ENCODE results near the gene PSORS1C1.

The PSORS1C1 gene

DNA sequence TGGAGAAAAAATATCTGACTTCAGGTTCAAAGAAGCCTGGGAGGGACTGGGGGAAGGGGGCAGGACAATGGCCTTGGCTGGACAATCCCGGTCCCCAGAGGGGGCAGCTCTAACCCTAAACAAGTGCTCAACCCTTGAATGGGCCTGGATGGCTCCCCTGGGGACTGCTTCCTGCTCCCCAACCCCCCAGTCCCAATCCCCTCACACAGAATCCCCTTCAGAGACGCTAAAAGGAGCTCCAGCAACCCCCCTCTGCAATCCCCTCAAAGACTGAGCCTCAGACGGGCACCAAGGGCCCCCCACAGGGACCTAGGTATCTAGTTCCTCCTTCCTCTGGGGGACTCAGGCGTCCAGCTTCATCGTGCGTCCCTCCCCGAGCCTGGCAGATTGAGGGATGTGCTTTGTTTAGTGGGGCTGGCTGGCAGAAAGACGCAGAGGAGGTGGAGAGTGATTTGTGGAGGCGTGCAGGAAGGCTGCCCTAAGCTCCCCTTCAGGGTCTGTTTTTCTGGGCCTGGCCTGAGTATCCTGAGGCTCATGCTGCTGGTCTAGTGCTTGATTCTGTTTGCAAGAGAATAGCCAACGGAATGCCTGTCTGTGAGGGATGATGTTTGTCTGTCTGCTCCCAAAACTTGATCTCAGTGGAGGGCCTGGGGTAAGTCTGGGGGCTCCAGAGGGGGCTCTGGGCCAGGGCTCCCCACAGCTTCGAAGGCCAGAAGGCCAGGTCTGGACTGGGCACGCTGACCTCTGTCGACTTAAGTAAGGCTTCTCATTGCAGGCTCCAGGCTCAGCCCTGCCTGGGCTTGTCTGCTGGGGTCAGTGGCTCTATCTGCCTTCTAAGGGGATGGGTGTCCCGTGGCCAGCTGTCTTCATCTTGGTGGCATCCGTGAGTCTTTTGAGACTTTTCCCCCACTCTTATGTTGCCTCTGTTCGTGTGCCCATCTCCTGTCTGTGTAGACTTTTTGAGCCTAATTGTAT, 57.6 kb downstream of the PSORS1C1 start:
- TF ChIP-seq, protein P1, sequence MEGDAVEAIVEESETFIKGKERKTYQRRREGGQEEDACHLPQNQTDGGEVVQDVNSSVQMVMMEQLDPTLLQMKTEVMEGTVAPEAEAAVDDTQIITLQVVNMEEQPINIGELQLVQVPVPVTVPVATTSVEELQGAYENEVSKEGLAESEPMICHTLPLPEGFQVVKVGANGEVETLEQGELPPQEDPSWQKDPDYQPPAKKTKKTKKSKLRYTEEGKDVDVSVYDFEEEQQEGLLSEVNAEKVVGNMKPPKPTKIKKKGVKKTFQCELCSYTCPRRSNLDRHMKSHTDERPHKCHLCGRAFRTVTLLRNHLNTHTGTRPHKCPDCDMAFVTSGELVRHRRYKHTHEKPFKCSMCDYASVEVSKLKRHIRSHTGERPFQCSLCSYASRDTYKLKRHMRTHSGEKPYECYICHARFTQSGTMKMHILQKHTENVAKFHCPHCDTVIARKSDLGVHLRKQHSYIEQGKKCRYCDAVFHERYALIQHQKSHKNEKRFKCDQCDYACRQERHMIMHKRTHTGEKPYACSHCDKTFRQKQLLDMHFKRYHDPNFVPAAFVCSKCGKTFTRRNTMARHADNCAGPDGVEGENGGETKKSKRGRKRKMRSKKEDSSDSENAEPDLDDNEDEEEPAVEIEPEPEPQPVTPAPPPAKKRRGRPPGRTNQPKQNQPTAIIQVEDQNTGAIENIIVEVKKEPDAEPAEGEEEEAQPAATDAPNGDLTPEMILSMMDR (IDR thresholded peaks at IDR 0.05; ENCODE audit: low read length, missing control alignments): no peak
- no peak for DNase-seq (ENCODE audit: low read depth)
- H3K4me3 ChIP-seq (replicated peaks; ENCODE audit: low read depth, low read length): no peak overlapping the region

DNA sequence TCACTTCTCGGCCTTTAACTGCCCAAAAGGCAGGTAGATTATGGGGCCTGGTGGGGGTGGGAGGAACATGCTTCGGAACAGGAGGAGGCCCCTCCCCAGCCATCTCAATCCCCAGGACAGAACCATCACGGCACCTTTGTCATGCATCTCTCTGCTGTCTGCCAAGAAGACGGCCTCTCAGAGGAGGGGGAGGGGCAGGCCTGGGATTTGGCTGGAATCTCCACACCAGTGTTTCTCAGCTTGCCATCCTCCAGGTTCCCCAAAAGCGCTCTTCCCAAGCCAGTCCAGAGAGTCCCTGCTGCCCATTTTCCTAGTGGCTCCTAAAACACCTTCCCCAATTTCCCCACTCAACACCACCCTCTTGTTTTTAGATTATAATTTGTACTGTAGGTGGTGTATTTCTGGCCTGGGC, 58.4 kb downstream of the PSORS1C1 start:
- TF ChIP-seq, protein P1 (IDR thresholded peaks at IDR 0.05; ENCODE audit: low read length, missing control alignments): no peak
- H3K4me3 ChIP-seq (replicated peaks; ENCODE audit: low read depth, low read length): no peak overlapping the region
- DNase-seq (ENCODE audit: low read depth): no peak

DNA sequence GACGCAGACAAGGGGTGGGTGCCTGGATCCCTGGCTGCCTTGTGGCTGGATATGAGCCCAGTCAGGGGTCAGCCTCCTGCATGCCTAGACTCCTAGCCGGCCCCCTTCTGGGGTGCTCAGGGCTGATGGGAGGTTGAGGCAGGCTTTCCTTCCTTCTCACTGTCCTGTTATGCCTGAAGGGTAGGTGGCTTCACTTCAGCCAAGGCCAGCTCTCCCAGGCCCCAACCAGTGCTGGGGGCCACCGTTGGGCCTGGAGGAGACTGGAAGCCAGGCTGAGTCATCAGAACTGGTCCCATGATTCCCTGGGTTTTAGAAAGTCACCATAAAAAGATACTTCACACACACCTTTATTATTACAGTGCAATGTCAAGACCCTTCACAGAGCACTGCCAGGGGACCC, 58.8 kb downstream of the PSORS1C1 start:
- TF ChIP-seq, protein P1 (IDR thresholded peaks at IDR 0.05; ENCODE audit: low read length, missing control alignments): no peak
- no peak for DNase-seq (ENCODE audit: low read depth)
- H3K4me3 ChIP-seq (replicated peaks; ENCODE audit: low read depth, low read length): no peak overlapping the region

DNA sequence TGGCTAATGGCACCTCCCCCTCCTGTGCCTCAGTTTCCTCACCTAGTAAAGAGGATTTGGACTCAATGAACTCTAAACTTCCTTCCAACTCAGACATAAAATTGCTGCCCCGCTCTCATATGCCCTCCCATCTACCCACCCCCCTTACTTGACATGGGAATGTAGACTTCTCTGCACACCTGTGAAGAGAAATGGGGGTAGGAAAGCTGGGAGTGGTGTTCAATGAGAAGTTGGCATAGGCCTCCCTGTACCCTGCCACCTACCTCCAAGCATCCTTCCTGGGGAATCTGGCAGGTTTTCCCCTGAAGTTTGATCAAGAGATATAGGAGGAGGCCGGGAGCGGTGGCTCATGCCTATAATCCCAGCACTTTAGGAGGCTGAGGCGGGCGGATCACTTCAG, 59.8 kb downstream of the PSORS1C1 start:
- H3K4me3 ChIP-seq (replicated peaks; ENCODE audit: low read depth, low read length): no peak overlapping the region
- TF ChIP-seq, protein P1 (IDR thresholded peaks at IDR 0.05; ENCODE audit: low read length, missing control alignments): no peak
- no peak for DNase-seq (ENCODE audit: low read depth)

DNA sequence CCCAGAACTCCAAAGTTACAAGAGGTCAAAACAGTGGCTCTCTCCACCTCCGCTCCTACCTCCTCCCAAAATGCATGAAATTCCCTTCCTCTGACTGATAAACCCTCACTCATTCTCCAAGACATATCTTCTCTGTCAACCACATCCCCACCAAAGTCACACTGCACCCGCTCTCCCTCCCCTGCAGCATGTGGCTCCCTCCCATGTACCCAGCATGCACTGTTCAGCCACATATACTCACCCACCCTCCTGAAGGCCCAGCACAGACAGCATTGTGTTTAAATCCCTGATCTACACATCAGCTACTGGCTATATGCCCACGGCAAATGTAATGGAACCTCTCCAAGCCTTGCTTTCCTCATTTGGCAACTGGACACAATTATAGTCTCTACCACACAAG, 61.4 kb downstream of the PSORS1C1 start:
- peak; percentile 59 for DNase-seq (ENCODE audit: low read depth)
- no peak overlapping the region for H3K4me3 ChIP-seq (replicated peaks; ENCODE audit: low read depth, low read length)
- TF ChIP-seq, protein P1 (IDR thresholded peaks at IDR 0.05; ENCODE audit: low read length, missing control alignments): no peak

DNA sequence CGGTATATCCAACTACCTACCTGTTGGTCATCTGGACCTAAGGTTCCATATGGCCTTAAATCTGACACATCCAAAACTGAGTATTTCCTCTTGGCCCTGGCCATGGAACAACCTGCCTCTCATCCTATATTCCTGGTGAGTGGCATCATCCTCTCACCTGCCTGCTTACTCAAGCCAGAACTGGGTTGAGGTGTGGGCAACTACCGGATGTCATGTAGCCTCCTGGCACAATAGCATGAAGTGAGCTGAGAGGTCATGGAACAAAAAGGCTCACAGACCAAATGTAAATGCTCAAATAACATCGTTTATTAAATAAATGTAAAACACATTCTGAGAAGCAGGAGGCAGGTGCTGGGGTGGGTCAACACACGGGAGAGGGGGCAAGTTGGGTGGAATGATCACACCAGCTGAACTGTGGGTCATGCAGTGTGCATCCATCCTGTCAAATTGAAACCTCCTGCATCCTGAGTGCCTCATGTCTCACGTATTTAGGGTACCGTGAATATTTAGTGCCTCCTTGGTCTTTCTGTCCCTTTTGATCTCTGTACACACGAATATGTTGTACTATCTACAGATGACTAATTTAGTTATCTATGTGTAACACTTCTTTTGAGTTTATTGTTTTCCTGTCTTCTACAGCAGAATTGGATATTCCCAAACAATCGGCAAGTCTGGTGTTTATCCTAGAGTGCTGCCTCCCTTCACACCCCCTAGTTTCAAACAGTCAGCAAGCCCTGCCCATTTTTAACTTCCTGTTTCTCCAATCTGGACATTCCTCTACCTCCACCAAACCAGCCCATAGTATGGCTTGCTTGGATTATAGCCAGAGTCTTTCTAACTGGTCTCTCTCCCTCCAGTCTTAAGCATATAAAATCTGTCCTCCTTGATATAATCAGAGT, 63.8 kb downstream of the PSORS1C1 start:
- H3K4me3 ChIP-seq (replicated peaks; ENCODE audit: low read depth, low read length): no peak overlapping the region
- DNase-seq (ENCODE audit: low read depth): peak; percentile 37
- TF ChIP-seq, protein P1 (IDR thresholded peaks at IDR 0.05; ENCODE audit: low read length, missing control alignments): no peak
